ENCODE data around the gene TTLL3.

DNA sequence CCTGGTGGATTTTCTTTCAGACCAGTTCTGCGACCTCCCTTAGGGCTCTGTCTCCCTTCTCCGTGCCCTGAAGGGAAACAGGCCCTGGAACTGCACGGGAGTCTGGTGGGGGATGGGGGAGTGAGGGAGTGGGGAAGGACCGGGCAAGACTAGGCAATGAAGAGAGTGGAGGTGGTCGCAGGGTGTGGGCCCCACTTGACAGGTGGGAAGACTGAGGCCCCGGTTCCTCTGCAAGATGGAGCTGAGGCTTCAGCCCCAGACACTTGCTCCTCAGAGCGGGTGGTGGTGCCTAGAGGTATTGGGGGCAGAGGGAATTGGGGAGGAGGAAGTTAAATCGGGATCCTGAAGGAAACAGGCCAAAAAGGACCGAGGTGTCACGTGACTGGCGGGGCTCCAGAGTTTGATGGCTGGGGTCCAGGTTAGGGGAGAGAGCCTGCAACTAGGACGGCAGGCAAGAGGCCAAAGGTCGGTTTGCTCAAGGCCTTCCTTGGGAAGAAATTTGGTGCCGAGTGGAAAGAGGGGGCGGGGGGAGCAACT, 39.7 kb upstream of the TTLL3 start:
- TF ChIP-seq, protein P1, sequence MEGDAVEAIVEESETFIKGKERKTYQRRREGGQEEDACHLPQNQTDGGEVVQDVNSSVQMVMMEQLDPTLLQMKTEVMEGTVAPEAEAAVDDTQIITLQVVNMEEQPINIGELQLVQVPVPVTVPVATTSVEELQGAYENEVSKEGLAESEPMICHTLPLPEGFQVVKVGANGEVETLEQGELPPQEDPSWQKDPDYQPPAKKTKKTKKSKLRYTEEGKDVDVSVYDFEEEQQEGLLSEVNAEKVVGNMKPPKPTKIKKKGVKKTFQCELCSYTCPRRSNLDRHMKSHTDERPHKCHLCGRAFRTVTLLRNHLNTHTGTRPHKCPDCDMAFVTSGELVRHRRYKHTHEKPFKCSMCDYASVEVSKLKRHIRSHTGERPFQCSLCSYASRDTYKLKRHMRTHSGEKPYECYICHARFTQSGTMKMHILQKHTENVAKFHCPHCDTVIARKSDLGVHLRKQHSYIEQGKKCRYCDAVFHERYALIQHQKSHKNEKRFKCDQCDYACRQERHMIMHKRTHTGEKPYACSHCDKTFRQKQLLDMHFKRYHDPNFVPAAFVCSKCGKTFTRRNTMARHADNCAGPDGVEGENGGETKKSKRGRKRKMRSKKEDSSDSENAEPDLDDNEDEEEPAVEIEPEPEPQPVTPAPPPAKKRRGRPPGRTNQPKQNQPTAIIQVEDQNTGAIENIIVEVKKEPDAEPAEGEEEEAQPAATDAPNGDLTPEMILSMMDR (IDR thresholded peaks at IDR 0.05), result no peak
- no peak for TF ChIP-seq POLR2A (IDR thresholded peaks at IDR 0.05)
